Activated naive CD4-positive, alpha-beta T cell treated with anti-CD3 and anti-CD28 coated beads, Interleukin-2, amount 50 U/mL, for 72 hours (primary cell): ENCODE data around the gene ERCC5. TPM values are rescaled to one million over a fixed set of nuclear protein-coding genes. Genes with fewer than 3 reads are reported as not detected.

Source experiments
- ATAC-seq, 2 donors: fragments of 150-1000 bp; cut with Tn5 transposase; 2 replicates each; pipeline ENCODE4 v1.10.0; 2021; ENCODE audit warnings: mild to moderate bottlenecking in 2 of 2, moderate library complexity in 2 of 2
- DNase-seq, 2 donors: peaks; one replicate each; pipeline ENCODE4 v3.0.0; 2021 to 2022; ENCODE audit warnings: low spot score in 2 of 2
- H3K27ac Mint-ChIP-seq, 2 donors: one replicate each; pipeline ENCODE4 v1.8.0; 2022; ENCODE audit warnings: mild to moderate bottlenecking in 2 of 2, mixed read lengths in 2 of 2
- H3K36me3 Mint-ChIP-seq, 2 donors: one replicate each; pipeline ENCODE4 v1.8.0; 2022; ENCODE audit warnings: mixed read lengths in 2 of 2
- H3K9me3 Mint-ChIP-seq, 2 donors: one replicate each; pipeline ENCODE4 v1.8.0; 2022; ENCODE audit warnings: mixed read lengths in 2 of 2
- total RNA-seq, 2 donors: library from RNA; stranded (reverse); gene quantifications; one replicate each; pipeline ENCODE4 v1.2.3, GENCODE V29; 2022

Gene ERCC5
- total RNA-seq, 2 donors from 2014 or later = 69.7 to 84.6 TPM

- no peak for ATAC-seq
- no peak for DNase-seq
- Mint-ChIP-seq H3K27ac (peak overlapping the region in 1 of 2 donors; percentile 75), H3K9me3 (no peaks in the 10 kb centered on the region), H3K36me3 (no peaks in the 10 kb centered on the region)
These were observed 57.0 kb downstream of the ERCC5 start for GRCh38 chr13:102902789-102903347.

GRCh38 chr13:102903659-102904407 is 58.0 kb downstream of the ERCC5 start:
- DNase-seq = no peak
- ATAC-seq = no peak
- H3K36me3 Mint-ChIP-seq = no peaks in the 10 kb centered on the region
- H3K27ac Mint-ChIP-seq = no peak overlapping the region
- H3K9me3 Mint-ChIP-seq = no peaks in the 10 kb centered on the region

- ATAC-seq (no peak), DNase-seq (no peak)
- Mint-ChIP-seq H3K9me3 (no peaks in the 10 kb centered on the region), H3K27ac (no peak overlapping the region), H3K36me3 (no peaks in the 10 kb centered on the region)
These were observed 58.6 kb downstream of the ERCC5 start for GRCh38 chr13:102904408-102904862.

- no peaks in the 10 kb centered on the region for H3K36me3 Mint-ChIP-seq
- H3K9me3 Mint-ChIP-seq = no peaks in the 10 kb centered on the region
- DNase-seq (no peak), ATAC-seq (no peak)
- H3K27ac Mint-ChIP-seq = no peak overlapping the region
These were observed 60.3 kb downstream of the ERCC5 start for GRCh38 chr13:102905905-102906771.

- no peak overlapping the region for H3K27ac Mint-ChIP-seq
- no peaks in the 10 kb centered on the region for H3K9me3 Mint-ChIP-seq
- peak in 1 of 2 donors; percentile 80 for ATAC-seq
- no peaks in the 10 kb centered on the region for H3K36me3 Mint-ChIP-seq
- DNase-seq = no peak
These were observed 61.4 kb downstream of the ERCC5 start for GRCh38 chr13:102907016-102907756.

- DNase-seq = no peak
- no peak overlapping the region for H3K27ac Mint-ChIP-seq
- no peaks in the 10 kb centered on the region for H3K36me3 Mint-ChIP-seq
- H3K9me3 Mint-ChIP-seq = no peaks in the 10 kb centered on the region
- peak in 1 of 2 donors; percentile 35 for ATAC-seq
These were observed 62.2 kb downstream of the ERCC5 start for GRCh38 chr13:102907886-102908515.

GRCh38 chr13:102909971-102910370 is 64.1 kb downstream of the ERCC5 start:
- Mint-ChIP-seq H3K9me3 (no peaks in the 10 kb centered on the region), H3K36me3 (no peaks in the 10 kb centered on the region), H3K27ac (no peak overlapping the region)
- DNase-seq (no peak), ATAC-seq (no peak)

- no peak for DNase-seq
- H3K9me3 Mint-ChIP-seq = no peaks in the 10 kb centered on the region
- no peak for ATAC-seq
- H3K27ac Mint-ChIP-seq = no peak overlapping the region
- no peaks in the 10 kb centered on the region for H3K36me3 Mint-ChIP-seq
These were observed 65.5 kb downstream of the ERCC5 start for GRCh38 chr13:102911336-102911735.

GRCh38 chr13:102912599-102912998 is 66.8 kb downstream of the ERCC5 start:
- ATAC-seq (no peak), DNase-seq (no peak)
- no peaks in the 10 kb centered on the region for H3K36me3 Mint-ChIP-seq
- H3K9me3 Mint-ChIP-seq = no peaks in the 10 kb centered on the region
- H3K27ac Mint-ChIP-seq = no peak overlapping the region

- ATAC-seq (no peak), DNase-seq (no peak)
- no peak overlapping the region for H3K27ac Mint-ChIP-seq
- no peaks in the 10 kb centered on the region for H3K9me3 Mint-ChIP-seq
- H3K36me3 Mint-ChIP-seq = no peaks in the 10 kb centered on the region
These were observed 68.1 kb downstream of the ERCC5 start for GRCh38 chr13:102913914-102914313.

- Mint-ChIP-seq H3K27ac (no peak overlapping the region), H3K36me3 (no peaks in the 10 kb centered on the region), H3K9me3 (no peaks in the 10 kb centered on the region)
- ATAC-seq = no peak
- DNase-seq = no peak
These were observed 68.6 kb downstream of the ERCC5 start for GRCh38 chr13:102914339-102914930.

- no peaks in the 10 kb centered on the region for H3K9me3 Mint-ChIP-seq
- H3K36me3 Mint-ChIP-seq = no peaks in the 10 kb centered on the region
- no peak overlapping the region for H3K27ac Mint-ChIP-seq
- DNase-seq = no peak
- no peak for ATAC-seq
These were observed 69.6 kb downstream of the ERCC5 start for GRCh38 chr13:102915393-102915930.

- no peaks in the 10 kb centered on the region for H3K9me3 Mint-ChIP-seq
- DNase-seq (no peak), ATAC-seq (no peak)
- no peaks in the 10 kb centered on the region for H3K36me3 Mint-ChIP-seq
- H3K27ac Mint-ChIP-seq = no peak overlapping the region
These were observed 71.2 kb downstream of the ERCC5 start for GRCh38 chr13:102917019-102917418.

- no peak for ATAC-seq
These were observed 76.4 kb downstream of the ERCC5 start for GRCh38 chr13:102922184-102922583.

More at GRCh38 chr13:102922184-102922583, 76.4 kb downstream of the ERCC5 start:
- peaks cover 5 to 9% of the 10 kb centered on the region in 2 donors for H3K9me3 Mint-ChIP-seq
- peaks cover 0 to 4% of the 10 kb centered on the region in 2 donors for H3K36me3 Mint-ChIP-seq
- H3K27ac Mint-ChIP-seq = no peak overlapping the region
- no peak for DNase-seq
